BE2C (cell line): Measurements from ENCODE around the gene TLE2.
"Not testable (repeated sequence)": the region's sequence is repeated elsewhere in the genome, so short reads cannot be mapped to it uniquely, and the experiment has no call there.

Source experiments
- DNase-seq: peaks from one replicate; pipeline ENCODE4 v3.0.0-alpha.2; 2020
- H3K27me3 ChIP-seq: fragments of 250-450 bp; sonication (Bioruptor Pico); 2 replicates; pipeline ENCODE4 v1.5.1; 2020; ENCODE audit warnings: mild to moderate bottlenecking
- H3K36me3 ChIP-seq: fragments of 250-450 bp; sonication (Bioruptor Pico); 2 replicates; pipeline ENCODE4 v1.5.1; 2020; ENCODE audit warnings: mild to moderate bottlenecking
- H3K4me1 ChIP-seq: fragments of 250-450 bp; sonication (Bioruptor Pico); 2 replicates; pipeline ENCODE4 v1.5.1; 2020
- H3K4me3 ChIP-seq: 2 replicates; pipeline ENCODE4 v1.5.1; 2011; ENCODE audit warnings: low read depth, low read length
- H3K9me3 ChIP-seq: fragments of 250-450 bp; sonication (Bioruptor Pico); 2 replicates; pipeline ENCODE4 v1.5.1; 2020
- CTCF ChIP-seq: IDR thresholded peaks from 2 replicates; pipeline ENCODE4 v1.5.1; 2012; ENCODE audit warnings: mild to moderate bottlenecking, low read depth, low read length

TLE2 gene

GRCh38 chr19:2970201-2970835 lies 58.8 kb downstream of the TLE2 start:
- no peak for DNase-seq
- H3K4me1 ChIP-seq, result peaks cover 8% of the 10 kb centered on the region
- no peaks in the 10 kb centered on the region for H3K9me3 ChIP-seq
- H3K36me3 ChIP-seq, result no peaks in the 10 kb centered on the region
- no peak overlapping the region for H3K4me3 ChIP-seq
- no peak for TF ChIP-seq CTCF
- no peaks in the 10 kb centered on the region for H3K27me3 ChIP-seq

GRCh38 chr19:2969104-2969504 lies 60.0 kb downstream of the TLE2 start:
- DNase-seq, result peak; percentile 87
- no peak; the same call in 1 of the 2 replicates for TF ChIP-seq CTCF
- H3K36me3 ChIP-seq, result no peaks in the 10 kb centered on the region
- no peak overlapping the region for H3K4me3 ChIP-seq
- no peaks in the 10 kb centered on the region for H3K27me3 ChIP-seq
- H3K4me1 ChIP-seq, result peaks cover 8% of the 10 kb centered on the region
- H3K9me3 ChIP-seq, result no peaks in the 10 kb centered on the region

- no peak for DNase-seq
- no peaks in the 10 kb centered on the region for H3K9me3 ChIP-seq
- H3K27me3 ChIP-seq, result no peaks in the 10 kb centered on the region
- TF ChIP-seq CTCF, result no peak
- no peak overlapping the region for H3K4me3 ChIP-seq
- H3K4me1 ChIP-seq, result peaks cover 8% of the 10 kb centered on the region
- H3K36me3 ChIP-seq, result no peaks in the 10 kb centered on the region
Observed at GRCh38 chr19:2967972-2968371, 61.1 kb downstream of the TLE2 start.

- H3K27me3 ChIP-seq, result no peaks in the 10 kb centered on the region
- peaks cover 8% of the 10 kb centered on the region for H3K4me1 ChIP-seq
- H3K36me3 ChIP-seq, result no peaks in the 10 kb centered on the region
- no peak overlapping the region for H3K4me3 ChIP-seq
- no peak for DNase-seq
- no peak for TF ChIP-seq CTCF
- H3K9me3 ChIP-seq, result no peaks in the 10 kb centered on the region
Observed at GRCh38 chr19:2964874-2965273, 64.2 kb downstream of the TLE2 start.

- H3K27me3 ChIP-seq, H3K36me3 ChIP-seq, H3K9me3 ChIP-seq, H3K4me1 ChIP-seq, H3K4me3 ChIP-seq, DNase-seq: not testable (repeated sequence)
Observed at GRCh38 chr19:2963631-2964030, 65.4 kb downstream of the TLE2 start.

GRCh38 chr19:2963122-2963521 lies 66.0 kb downstream of the TLE2 start:
- Histone ChIP-seq H3K27me3 (no peaks in the 10 kb centered on the region), H3K4me3 (no peak overlapping the region), H3K36me3 (no peaks in the 10 kb centered on the region), H3K9me3 (no peaks in the 10 kb centered on the region), H3K4me1 (peaks cover 4% of the 10 kb centered on the region)
- TF ChIP-seq CTCF, result no peak
- DNase-seq, result no peak
